Thyroid gland (tissue), 4 donors: ENCODE data around the gene IGSF5. TPM values are rescaled to one million over a fixed set of nuclear protein-coding genes. Genes with fewer than 3 reads are reported as not detected.

Source experiments
- DNase-seq, 2 donors: peaks; one replicate each; pipeline ENCODE4 v3.0.0-alpha.2; 2019
- H3K27ac ChIP-seq, 3 donors: fragments of 200-600 bp; sonication (generic); 1 replicate in 2 of 3; 2 replicates in 1 of 3; pipeline ENCODE4 v1.5.1; 2016 to 2019; ENCODE audit warnings: mild to moderate bottlenecking in 1 of 3, moderate library complexity in 1 of 3
- H3K27me3 ChIP-seq: fragments of 200-600 bp; sonication (generic); one replicate; pipeline ENCODE4 v1.5.1; 2019
- H3K36me3 ChIP-seq, 2 donors: fragments of 200-600 bp; sonication (generic); one replicate each; pipeline ENCODE4 v1.5.1; 2016 to 2019
- H3K4me1 ChIP-seq, 2 donors: fragments of 200-600 bp; sonication (generic); one replicate each; pipeline ENCODE4 v1.5.1; 2017 to 2019
- H3K4me3 ChIP-seq, 3 donors: fragments of 200-600 bp; sonication (generic); replicated peaks in 1 of 3; 1 replicate in 2 of 3; 2 replicates in 1 of 3; pipeline ENCODE4 v1.5.1; 2016; ENCODE audit warnings: mild to moderate bottlenecking in 1 of 3
- H3K9me3 ChIP-seq: fragments of 200-600 bp; sonication (generic); one replicate; pipeline ENCODE4 v1.5.1; 2017
- CTCF ChIP-seq, 6 experiments: fragments of 200-600 bp in 3 of 6; fragments of 450-650 bp in 3 of 6; sonication (generic) in 3 of 6; IDR thresholded peaks; one replicate each; pipeline ENCODE4 v1.5.1; 2016 to 2019; ENCODE audit warnings: antibody characterized with exemption in 6 of 6, mild to moderate bottlenecking in 2 of 6, inconsistent platforms in 1 of 6, moderate library complexity in 1 of 6
- POLR2A ChIP-seq, 2 donors: fragments of 450-650 bp; IDR thresholded peaks; one replicate each; pipeline ENCODE4 v1.6.1; 2017; ENCODE audit warnings: antibody characterized with exemption in 2 of 2, mild to moderate bottlenecking in 2 of 2, moderate library complexity in 1 of 2
- WGBS, 2 donors: methylation state at CpG; one replicate each; pipeline ENCODE4 v1.1.5; 2017; 5-methylcytosine and 5-hydroxymethylcytosine counted together
- intact Hi-C: fragments of 100-400 bp; cut with DNase I; formaldehyde crosslinking; loops from one replicate; pipeline ENCODE4 v1.15.1; 2023
- total RNA-seq, 4 donors: library from RNA; depleted of rRNA; stranded (reverse); fragments of >200 nt; gene quantifications; one replicate each; pipeline ENCODE4 v1.2.3, GENCODE V29; 2016

Gene IGSF5
- total RNA-seq, 4 donors from 2014 or later, result 0.49 to 0.89 (median 0.63) TPM; not detected in 1

GRCh38 chr21:39756285-39756684 is 11.3 kb downstream of the IGSF5 start:
- no peaks in the 10 kb centered on the region for H3K4me1 ChIP-seq
- no peak overlapping the region for H3K4me3 ChIP-seq
- no peaks in the 10 kb centered on the region for H3K36me3 ChIP-seq
- WGBS, 2 donors, result 68 to 69% methylated on average over 8 of the region's 8 CpGs
- DNase-seq, result no peak
- H3K27ac ChIP-seq, result no peak overlapping the region
- H3K9me3 ChIP-seq, result no peaks in the 10 kb centered on the region
- intact Hi-C loops, result no loop called here
- TF ChIP-seq CTCF (IDR thresholded peaks at IDR 0.05) (no peak), POLR2A (IDR thresholded peaks at IDR 0.05) (no peak)
- H3K27me3 ChIP-seq, result no peaks in the 10 kb centered on the region

GRCh38 chr21:39763272-39763970 is 18.4 kb downstream of the IGSF5 start:
- TF ChIP-seq POLR2A (IDR thresholded peaks at IDR 0.05), result no peak
- no peak for TF ChIP-seq CTCF (IDR thresholded peaks at IDR 0.05)
- intact Hi-C loops, result no loop called here
- H3K27ac ChIP-seq, result no peak overlapping the region
- H3K4me1 ChIP-seq, result peaks cover 0 to 2% of the 10 kb centered on the region in 2 donors
- no peak overlapping the region for H3K4me3 ChIP-seq
- no peaks in the 10 kb centered on the region for H3K9me3 ChIP-seq
- WGBS, 2 donors, result 41 to 53% methylated on average over 12 of the region's 12 CpGs
- H3K27me3 ChIP-seq, result no peaks in the 10 kb centered on the region
- no peaks in the 10 kb centered on the region for H3K36me3 ChIP-seq
- DNase-seq, result no peak

GRCh38 chr21:39774227-39774626 is 29.2 kb downstream of the IGSF5 start:
- Histone ChIP-seq H3K4me1 (peaks cover 0 to 5% of the 10 kb centered on the region in 2 donors), H3K36me3 (no peaks in the 10 kb centered on the region), H3K9me3 (no peaks in the 10 kb centered on the region), H3K27ac (no peak overlapping the region), H3K27me3 (no peaks in the 10 kb centered on the region), H3K4me3 (no peak overlapping the region)
- intact Hi-C loops, result no loop called here
- 77 to 79% methylated on average over 6 of the region's 6 CpGs for WGBS, 2 donors
- no peak for DNase-seq
- no peak for TF ChIP-seq CTCF (IDR thresholded peaks at IDR 0.05)

- no peak overlapping the region for H3K4me3 ChIP-seq
- TF ChIP-seq CTCF (IDR thresholded peaks at IDR 0.05) (no peak), POLR2A (IDR thresholded peaks at IDR 0.05) (no peak)
Measured at GRCh38 chr21:39775816-39776215, 30.8 kb downstream of the IGSF5 start.

GRCh38 chr21:39776589-39776988 is 31.6 kb downstream of the IGSF5 start:
- Histone ChIP-seq H3K9me3 (no peaks in the 10 kb centered on the region), H3K4me1 (peaks cover 0 to 5% of the 10 kb centered on the region in 2 donors), H3K27me3 (no peaks in the 10 kb centered on the region), H3K36me3 (no peaks in the 10 kb centered on the region), H3K27ac (no peak overlapping the region), H3K4me3 (no peak overlapping the region)
- WGBS, 2 donors, result 34 to 35% methylated on average over 3 of the region's 3 CpGs
- no peak for TF ChIP-seq POLR2A (IDR thresholded peaks at IDR 0.05)
- no peak for TF ChIP-seq CTCF (IDR thresholded peaks at IDR 0.05)
- intact Hi-C loops, result no loop called here
- DNase-seq, result no peak

More at GRCh38 chr21:39775816-39776215, 30.8 kb downstream of the IGSF5 start:
- Histone ChIP-seq H3K27me3 (no peaks in the 10 kb centered on the region), H3K36me3 (no peaks in the 10 kb centered on the region), H3K27ac (no peak overlapping the region), H3K9me3 (no peaks in the 10 kb centered on the region), H3K4me1 (peaks cover 0 to 5% of the 10 kb centered on the region in 2 donors)
- DNase-seq, result no peak
- intact Hi-C loops, result no loop called here
- 92 to 94% methylated on average over 1 of the region's 1 CpG for WGBS, 2 donors
